Measurements from ENCODE around the gene DVL1.

Gene DVL1

DNA sequence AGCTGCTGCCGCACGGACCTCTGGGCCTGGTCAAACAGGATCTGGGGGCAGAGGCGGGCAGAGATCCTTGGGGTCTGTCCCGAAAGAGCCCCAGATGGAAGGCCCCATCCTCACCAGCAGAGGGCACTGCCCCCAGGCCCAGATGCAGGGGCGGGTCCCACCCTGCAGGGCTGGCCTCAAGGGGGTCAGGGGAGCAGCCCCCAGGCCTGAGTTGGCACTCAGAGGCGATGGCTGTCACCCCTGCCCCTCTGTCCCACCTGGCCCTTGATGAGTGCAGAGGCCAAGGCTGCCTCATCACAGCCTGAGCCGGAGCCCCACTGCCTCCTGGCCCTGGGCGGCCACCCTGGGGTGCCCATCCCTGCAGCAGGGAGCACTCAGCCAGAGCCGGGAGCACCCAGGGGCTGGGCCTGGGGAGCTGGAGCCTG lies 47.2 kb downstream of the DVL1 start:
- Histone ChIP-seq H3K4me3 (ENCODE audit: low read depth in 1 of 5, low read length in 5 of 5) (no peak overlapping the region), H3K9ac (ENCODE audit: low read length in 5 of 5) (no peak overlapping the region), H3K27me3 (ENCODE audit: control insufficient read depth in 5 of 5, insufficient read depth in 4 of 5, low read length in 5 of 5) (no peaks in the 10 kb centered on the region), H3K9me3 (ENCODE audit: control insufficient read depth in 5 of 5, low read length in 5 of 5) (no peaks in the 10 kb centered on the region), H3K4me1 (ENCODE audit: control insufficient read depth in 5 of 5, insufficient read depth in 5 of 5, low read length in 5 of 5) (peaks cover 5 to 38% (median 37%) of the 10 kb centered on the region in 5 donors), H3K27ac (ENCODE audit: low read depth, low read length) (no peak overlapping the region), H3K36me3 (ENCODE audit: control insufficient read depth in 5 of 5, insufficient read depth in 5 of 5, low read length in 5 of 5) (peaks cover 0 to 16% (median 12%) of the 10 kb centered on the region in 5 donors)

DNA sequence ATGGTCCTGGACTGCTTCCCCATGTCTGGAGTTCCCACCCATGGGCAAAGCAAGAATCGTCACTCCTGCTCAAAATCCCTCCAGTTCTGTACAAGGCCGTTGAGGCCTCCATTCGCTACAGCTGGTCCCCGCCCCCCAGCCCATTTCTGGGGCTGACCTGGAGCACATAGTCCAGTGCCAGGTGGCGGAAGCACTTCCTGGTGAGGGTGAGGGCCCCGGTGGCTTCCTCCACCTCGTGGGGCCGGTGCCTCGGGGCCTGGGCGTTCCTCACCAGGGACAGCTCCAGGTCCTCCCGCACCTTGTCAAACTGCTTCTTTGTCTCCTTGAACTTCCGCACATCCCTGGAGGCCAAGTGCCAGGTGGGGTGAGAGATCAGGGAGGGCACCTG lies 48.9 kb downstream of the DVL1 start:
- peaks cover 0 to 21% (median 20%) of the 10 kb centered on the region in 5 donors for H3K4me1 ChIP-seq (ENCODE audit: control insufficient read depth in 5 of 5, insufficient read depth in 5 of 5, low read length in 5 of 5)
- H3K4me3 ChIP-seq (ENCODE audit: low read depth in 1 of 5, low read length in 5 of 5), result no peak overlapping the region
- H3K27ac ChIP-seq (ENCODE audit: low read depth, low read length), result no peak overlapping the region
- no peak overlapping the region for H3K9ac ChIP-seq (ENCODE audit: low read length in 5 of 5)
- no peaks in the 10 kb centered on the region for H3K27me3 ChIP-seq (ENCODE audit: control insufficient read depth in 5 of 5, insufficient read depth in 4 of 5, low read length in 5 of 5)
- H3K36me3 ChIP-seq (ENCODE audit: control insufficient read depth in 5 of 5, insufficient read depth in 5 of 5, low read length in 5 of 5), result peaks cover 0 to 32% (median 26%) of the 10 kb centered on the region in 5 donors
- H3K9me3 ChIP-seq (ENCODE audit: control insufficient read depth in 5 of 5, low read length in 5 of 5), result no peaks in the 10 kb centered on the region

DNA sequence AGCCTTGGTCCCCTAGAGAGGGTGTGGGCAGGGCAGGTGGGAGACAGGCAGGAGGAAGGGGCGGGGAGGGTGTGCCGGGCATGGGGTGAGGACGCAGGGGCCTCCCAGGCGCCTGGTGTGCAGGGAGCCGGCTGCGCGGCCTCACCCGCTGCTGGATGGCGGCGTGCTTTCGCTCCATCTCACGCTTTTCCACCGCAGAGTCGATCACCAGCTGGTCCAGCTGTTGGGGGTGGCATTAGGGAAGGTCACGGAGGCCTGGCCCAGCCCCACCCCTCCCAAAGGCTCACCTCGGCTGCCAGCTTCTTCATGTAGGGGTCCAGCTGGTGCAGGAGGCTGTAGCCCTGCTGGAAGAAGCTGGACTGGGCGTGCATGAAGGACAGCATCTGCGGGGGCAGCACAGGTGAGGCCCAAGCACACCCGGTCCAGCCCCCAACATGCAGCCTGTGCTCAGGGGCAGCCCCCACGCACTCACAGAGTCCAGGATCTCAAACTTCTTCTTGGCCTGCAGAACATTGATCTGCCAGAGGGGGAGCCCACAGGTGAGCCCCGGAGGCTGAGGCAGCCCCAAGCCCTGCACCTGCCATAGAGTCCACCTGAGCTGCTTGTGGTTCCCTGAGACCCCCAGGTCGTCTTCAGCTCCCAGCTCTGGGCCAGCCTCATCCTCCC lies 49.4 kb downstream of the DVL1 start:
- no peak overlapping the region for H3K4me3 ChIP-seq (ENCODE audit: low read depth in 1 of 5, low read length in 5 of 5)
- H3K4me1 ChIP-seq (ENCODE audit: control insufficient read depth in 5 of 5, insufficient read depth in 5 of 5, low read length in 5 of 5), result peaks cover 0 to 16% (median 15%) of the 10 kb centered on the region in 5 donors
- H3K36me3 ChIP-seq (ENCODE audit: control insufficient read depth in 5 of 5, insufficient read depth in 5 of 5, low read length in 5 of 5), result peaks cover 0 to 38% (median 30%) of the 10 kb centered on the region in 5 donors
- no peak overlapping the region for H3K27ac ChIP-seq (ENCODE audit: low read depth, low read length)
- H3K27me3 ChIP-seq (ENCODE audit: control insufficient read depth in 5 of 5, insufficient read depth in 4 of 5, low read length in 5 of 5), result no peaks in the 10 kb centered on the region
- no peak overlapping the region for H3K9ac ChIP-seq (ENCODE audit: low read length in 5 of 5)
- no peaks in the 10 kb centered on the region for H3K9me3 ChIP-seq (ENCODE audit: control insufficient read depth in 5 of 5, low read length in 5 of 5)

DNA sequence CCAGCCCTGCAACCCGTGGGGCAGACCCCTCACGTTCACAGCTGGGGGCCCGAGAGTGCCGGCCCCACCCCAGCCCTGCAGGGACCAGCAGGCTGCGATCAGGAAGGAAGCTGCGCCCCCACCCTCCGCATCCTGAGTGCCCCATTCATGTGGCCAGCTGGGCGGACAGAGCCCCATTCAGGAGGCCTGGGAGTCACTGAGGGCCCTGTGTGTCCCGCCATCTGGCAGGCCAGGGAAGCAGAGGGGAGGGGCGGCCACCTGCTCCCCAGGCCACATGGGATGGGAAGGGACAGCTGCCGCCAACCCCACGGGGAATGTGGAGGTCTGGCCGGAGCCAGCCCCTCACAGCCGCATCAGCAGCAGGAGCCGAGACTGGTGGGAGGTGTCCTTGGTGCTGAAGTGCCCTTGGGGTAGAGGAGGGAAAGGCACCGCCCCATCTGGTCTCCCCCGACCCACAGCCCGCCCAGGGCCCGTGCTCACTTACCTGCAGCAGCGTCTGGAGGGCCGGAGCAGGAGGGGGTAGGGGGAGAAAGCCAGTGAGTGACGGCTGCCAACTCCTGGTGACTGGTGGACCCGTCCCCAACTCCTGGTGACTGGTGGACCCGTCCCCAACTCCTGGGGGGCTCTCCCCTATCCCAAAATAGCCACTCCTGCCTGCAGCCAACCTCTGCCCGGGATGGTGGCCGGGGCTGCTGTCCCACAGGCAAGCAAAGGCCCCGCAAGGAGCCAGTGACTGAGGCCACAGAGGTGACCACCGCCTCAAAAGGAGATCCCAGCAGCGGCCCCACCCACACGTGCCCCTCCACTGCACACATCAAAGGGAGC lies 50.1 kb downstream of the DVL1 start:
- H3K9ac ChIP-seq (ENCODE audit: low read length in 5 of 5), result no peak overlapping the region

DNA sequence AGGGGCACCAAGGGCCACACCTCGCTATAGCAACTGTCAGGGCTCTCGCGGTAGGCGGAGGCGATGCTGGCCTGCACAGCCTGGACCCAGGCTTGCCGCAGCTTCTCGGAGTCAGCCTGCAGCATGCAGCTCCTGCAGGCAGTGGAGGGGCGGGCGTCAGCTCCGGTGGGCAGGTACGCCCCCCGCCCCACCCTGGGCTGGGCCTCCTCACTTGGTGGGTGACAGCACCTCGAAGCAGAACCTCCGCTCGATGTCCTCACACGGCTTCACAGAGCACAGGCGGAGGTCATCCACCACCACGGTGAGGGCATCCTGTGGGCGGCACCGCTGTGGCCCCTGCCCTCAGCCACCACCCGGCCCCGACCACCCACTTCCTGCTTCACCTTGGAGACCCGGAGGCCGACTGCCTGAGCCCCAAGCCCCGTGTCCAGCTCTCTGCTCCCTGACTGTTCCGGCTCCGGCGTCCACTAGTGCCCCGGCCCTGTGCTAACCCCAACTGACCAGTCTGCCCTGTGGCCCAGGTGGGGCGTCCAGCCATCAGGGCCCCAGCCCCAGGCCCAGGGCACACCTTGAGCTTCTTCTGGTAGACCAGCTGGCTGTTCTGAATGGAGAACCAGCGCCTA lies 51.3 kb downstream of the DVL1 start:
- Histone ChIP-seq H3K27ac (ENCODE audit: low read depth, low read length) (no peak overlapping the region), H3K36me3 (ENCODE audit: control insufficient read depth in 5 of 5, insufficient read depth in 5 of 5, low read length in 5 of 5) (peaks cover 0 to 49% (median 30%) of the 10 kb centered on the region in 5 donors), H3K9ac (ENCODE audit: low read length in 5 of 5) (no peak overlapping the region), H3K27me3 (ENCODE audit: control insufficient read depth in 5 of 5, insufficient read depth in 4 of 5, low read length in 5 of 5) (no peaks in the 10 kb centered on the region), H3K4me1 (ENCODE audit: control insufficient read depth in 5 of 5, insufficient read depth in 5 of 5, low read length in 5 of 5) (peaks cover 0 to 3% (median 0%) of the 10 kb centered on the region in 5 donors), H3K4me3 (ENCODE audit: low read depth in 1 of 5, low read length in 5 of 5) (no peak overlapping the region), H3K9me3 (ENCODE audit: control insufficient read depth in 5 of 5, low read length in 5 of 5) (no peaks in the 10 kb centered on the region)

More for the DNA sequence above, 50.1 kb downstream of the DVL1 start:
- Histone ChIP-seq H3K4me1 (ENCODE audit: control insufficient read depth in 5 of 5, insufficient read depth in 5 of 5, low read length in 5 of 5) (peaks cover 0 to 8% (median 7%) of the 10 kb centered on the region in 5 donors), H3K36me3 (ENCODE audit: control insufficient read depth in 5 of 5, insufficient read depth in 5 of 5, low read length in 5 of 5) (peaks cover 0 to 45% (median 30%) of the 10 kb centered on the region in 5 donors), H3K27ac (ENCODE audit: low read depth, low read length) (no peak overlapping the region), H3K4me3 (ENCODE audit: low read depth in 1 of 5, low read length in 5 of 5) (no peak overlapping the region), H3K9me3 (ENCODE audit: control insufficient read depth in 5 of 5, low read length in 5 of 5) (no peaks in the 10 kb centered on the region), H3K27me3 (ENCODE audit: control insufficient read depth in 5 of 5, insufficient read depth in 4 of 5, low read length in 5 of 5) (no peaks in the 10 kb centered on the region)

DNA sequence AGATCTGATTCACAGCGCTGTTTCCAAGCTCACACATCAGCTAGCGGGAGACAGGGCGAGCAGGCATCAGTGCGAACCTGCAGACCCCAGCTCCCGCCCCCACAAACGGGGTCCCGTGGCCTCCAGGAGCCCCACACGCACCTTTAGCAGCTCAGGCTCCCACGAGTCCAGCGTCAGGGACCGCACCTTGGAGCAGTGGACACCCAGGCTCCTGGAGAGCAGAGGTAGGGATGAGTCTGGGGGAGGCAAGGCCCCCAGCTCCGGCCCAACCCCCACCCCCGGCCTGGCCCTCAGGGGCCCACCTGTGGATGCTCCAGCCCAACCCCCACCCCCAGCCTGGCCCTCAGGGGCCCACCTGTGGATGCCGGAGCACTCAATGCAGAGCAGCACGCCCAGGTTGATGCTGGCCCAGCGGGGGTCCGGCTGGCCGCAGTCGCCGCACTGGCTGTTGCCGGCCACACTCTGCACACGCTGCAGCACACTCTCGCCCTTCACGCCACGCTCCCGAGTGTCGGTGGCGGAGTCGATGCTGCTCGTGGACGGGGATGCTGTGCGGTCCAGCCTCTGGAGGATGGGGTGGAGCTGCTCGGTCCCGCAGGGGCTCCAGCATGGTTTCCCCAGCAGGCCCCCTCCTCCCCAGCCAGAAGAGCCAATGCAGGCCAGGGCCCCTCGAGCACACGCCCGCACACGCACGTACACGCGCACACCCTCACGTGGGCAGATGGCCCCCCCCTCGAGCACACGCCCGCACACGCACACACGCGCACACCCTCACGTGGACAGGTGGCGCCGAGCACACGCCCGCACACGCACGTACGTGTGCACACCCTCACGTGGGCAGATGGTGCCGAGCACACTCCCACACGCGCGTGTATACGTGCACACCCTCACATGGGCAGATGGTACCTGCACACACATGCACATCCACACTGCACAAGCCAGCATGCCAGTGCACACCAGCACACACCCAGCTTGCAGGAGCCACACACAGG lies 52.9 kb downstream of the DVL1 start:
- H3K36me3 ChIP-seq (ENCODE audit: control insufficient read depth in 5 of 5, insufficient read depth in 5 of 5, low read length in 5 of 5), result peaks cover 0 to 53% (median 30%) of the 10 kb centered on the region in 5 donors
- no peaks in the 10 kb centered on the region for H3K9me3 ChIP-seq (ENCODE audit: control insufficient read depth in 5 of 5, low read length in 5 of 5)
- H3K4me1 ChIP-seq (ENCODE audit: control insufficient read depth in 5 of 5, insufficient read depth in 5 of 5, low read length in 5 of 5), result peaks cover 0 to 6% (median under 1%) of the 10 kb centered on the region in 5 donors
- no peaks in the 10 kb centered on the region for H3K27me3 ChIP-seq (ENCODE audit: control insufficient read depth in 5 of 5, insufficient read depth in 4 of 5, low read length in 5 of 5)
- H3K4me3 ChIP-seq (ENCODE audit: low read depth in 1 of 5, low read length in 5 of 5), result no peak overlapping the region
- no peak overlapping the region for H3K9ac ChIP-seq (ENCODE audit: low read length in 5 of 5)
- H3K27ac ChIP-seq (ENCODE audit: low read depth, low read length), result no peak overlapping the region

DNA sequence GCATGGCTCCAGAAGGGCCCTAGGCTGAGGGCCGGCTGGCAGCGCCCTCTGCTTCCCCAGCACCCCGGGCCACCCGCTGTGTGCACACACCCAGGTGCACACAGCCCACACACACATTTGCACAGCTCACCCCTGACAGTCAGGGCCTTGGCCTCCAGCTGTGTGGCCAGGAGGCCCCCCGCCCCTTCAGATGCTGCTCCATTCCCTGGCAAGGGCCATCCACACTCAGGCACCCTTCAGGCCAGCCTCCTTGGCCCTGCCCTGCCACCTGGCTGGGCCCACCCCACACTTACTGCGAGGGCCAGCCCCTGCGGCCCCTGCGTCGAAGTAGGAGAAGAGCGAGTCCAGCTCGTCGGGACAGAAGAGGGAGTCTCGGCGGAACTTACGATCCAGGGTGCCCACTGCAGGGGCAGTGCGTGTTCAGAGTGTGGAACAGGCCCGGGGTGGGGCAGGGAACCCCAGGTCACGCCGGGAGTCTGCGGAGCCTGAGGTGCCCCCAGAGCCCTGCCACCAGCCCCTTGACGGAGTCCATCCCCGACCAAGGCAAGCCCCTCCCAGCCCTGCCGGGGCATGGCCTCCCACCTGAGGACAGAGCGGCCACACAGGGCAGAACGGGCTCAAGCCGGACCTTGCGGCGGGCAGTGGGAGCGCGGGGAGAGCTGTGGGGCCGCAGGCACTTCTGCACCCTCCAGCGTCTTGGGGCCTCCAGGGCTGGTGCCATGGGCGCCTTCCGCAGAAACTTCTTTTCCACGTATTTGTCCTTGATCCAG lies 53.9 kb downstream of the DVL1 start:
- H3K4me1 ChIP-seq (ENCODE audit: control insufficient read depth in 5 of 5, insufficient read depth in 5 of 5, low read length in 5 of 5), result peaks cover 0 to 11% (median 3%) of the 10 kb centered on the region in 5 donors
- peaks cover 0 to 2% (median 0%) of the 10 kb centered on the region in 5 donors for H3K27me3 ChIP-seq (ENCODE audit: control insufficient read depth in 5 of 5, insufficient read depth in 4 of 5, low read length in 5 of 5)
- no peak overlapping the region for H3K27ac ChIP-seq (ENCODE audit: low read depth, low read length)
- no peak overlapping the region for H3K9ac ChIP-seq (ENCODE audit: low read length in 5 of 5)
- H3K4me3 ChIP-seq (ENCODE audit: low read depth in 1 of 5, low read length in 5 of 5), result no peak overlapping the region
- H3K9me3 ChIP-seq (ENCODE audit: control insufficient read depth in 5 of 5, low read length in 5 of 5), result no peaks in the 10 kb centered on the region
- H3K36me3 ChIP-seq (ENCODE audit: control insufficient read depth in 5 of 5, insufficient read depth in 5 of 5, low read length in 5 of 5), result peaks cover 0 to 53% (median 30%) of the 10 kb centered on the region in 5 donors

DNA sequence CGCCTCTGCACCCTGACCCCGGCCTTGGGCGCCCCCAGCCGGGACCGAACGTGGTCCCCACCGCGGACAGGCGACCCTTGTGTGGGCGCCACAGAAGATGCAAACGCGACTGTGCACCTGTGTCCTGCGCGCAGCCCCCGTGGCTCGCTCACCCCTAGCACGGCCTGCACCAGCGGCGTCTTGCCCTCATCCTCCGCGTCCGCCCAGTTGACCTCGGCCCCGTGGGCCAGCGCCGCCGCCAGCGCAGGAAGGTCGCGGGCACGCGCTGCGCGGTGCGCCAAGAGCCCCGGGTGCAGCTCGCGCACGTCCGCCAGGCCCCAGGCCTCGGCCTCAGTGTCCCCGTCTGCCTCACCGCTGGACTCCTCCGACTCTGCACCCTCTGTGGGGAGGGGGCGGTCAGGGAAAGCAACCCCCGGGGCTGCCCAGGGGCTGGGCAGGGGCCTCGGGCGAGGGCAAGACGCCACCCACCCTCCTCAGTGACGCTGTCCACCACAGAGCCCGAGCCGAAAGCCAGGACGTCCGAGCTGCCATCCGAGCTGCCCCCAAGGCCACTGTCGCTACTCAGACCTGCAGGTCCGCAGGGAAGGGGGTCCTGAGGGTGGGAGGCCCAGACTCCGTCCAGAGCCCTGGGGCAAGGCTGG lies 54.8 kb downstream of the DVL1 start:
- Histone ChIP-seq H3K9me3 (ENCODE audit: control insufficient read depth in 5 of 5, low read length in 5 of 5) (no peaks in the 10 kb centered on the region), H3K4me1 (ENCODE audit: control insufficient read depth in 5 of 5, insufficient read depth in 5 of 5, low read length in 5 of 5) (peaks cover 0 to 11% (median 3%) of the 10 kb centered on the region in 5 donors), H3K9ac (ENCODE audit: low read length in 5 of 5) (no peak overlapping the region), H3K36me3 (ENCODE audit: control insufficient read depth in 5 of 5, insufficient read depth in 5 of 5, low read length in 5 of 5) (peaks cover 0 to 48% (median 29%) of the 10 kb centered on the region in 5 donors), H3K4me3 (ENCODE audit: low read depth in 1 of 5, low read length in 5 of 5) (no peak overlapping the region), H3K27ac (ENCODE audit: low read depth, low read length) (no peak overlapping the region), H3K27me3 (ENCODE audit: control insufficient read depth in 5 of 5, insufficient read depth in 4 of 5, low read length in 5 of 5) (peaks cover 0 to 3% (median 0%) of the 10 kb centered on the region in 5 donors)

Data from subcutaneous abdominal adipose tissue (tissue), 5 donors.